ACC112 (cell line): Measurements from ENCODE around the gene TIMM22.
"Not testable (repeated sequence)": the region's sequence is repeated elsewhere in the genome, so short reads cannot be mapped to it uniquely, and the experiment has no call there.

ENCODE experiments used
- H2AFZ ChIP-seq: fragments of 200-600 bp; sonication (generic); one replicate; pipeline ENCODE4 v1.6.0; 2017; ENCODE audit warnings: antibody characterized with exemption, low read length; ENCODE audit not compliant: unreplicated experiment
- H3K27ac ChIP-seq: fragments of 200-600 bp; sonication (generic); 2 replicates; pipeline ENCODE4 v1.5.1; 2014; ENCODE audit warnings: low read depth, mild to moderate bottlenecking, antibody characterized with exemption, low read length, moderate library complexity
- H3K27me3 ChIP-seq: fragments of 200-600 bp; sonication (generic); 2 replicates; pipeline ENCODE4 v1.6.1; 2014; ENCODE audit warnings: mild to moderate bottlenecking, antibody characterized with exemption, low read length, moderate library complexity, mixed read lengths; ENCODE audit not compliant: insufficient read depth
- H3K36me3 ChIP-seq: fragments of 200-600 bp; sonication (generic); 2 replicates; pipeline ENCODE4 v1.6.1; 2016; ENCODE audit warnings: mild to moderate bottlenecking, antibody characterized with exemption, low read length, moderate library complexity, mixed read lengths; ENCODE audit not compliant: insufficient read depth
- H3K4me1 ChIP-seq: fragments of 200-600 bp; sonication (generic); one replicate; pipeline ENCODE4 v1.6.1; 2016; ENCODE audit warnings: low read length, mixed read lengths; ENCODE audit not compliant: insufficient read depth, unreplicated experiment, control insufficient read depth
- H3K4me3 ChIP-seq: fragments of 200-600 bp; sonication (generic); 2 replicates; pipeline ENCODE4 v1.5.1; 2014; ENCODE audit warnings: mild to moderate bottlenecking, low read depth, low read length
- H3K79me2 ChIP-seq: fragments of 200-600 bp; sonication (generic); one replicate; pipeline ENCODE4 v1.6.0; 2016; ENCODE audit warnings: low read length; ENCODE audit not compliant: control insufficient read depth, unreplicated experiment, insufficient read depth

The TIMM22 gene

DNA sequence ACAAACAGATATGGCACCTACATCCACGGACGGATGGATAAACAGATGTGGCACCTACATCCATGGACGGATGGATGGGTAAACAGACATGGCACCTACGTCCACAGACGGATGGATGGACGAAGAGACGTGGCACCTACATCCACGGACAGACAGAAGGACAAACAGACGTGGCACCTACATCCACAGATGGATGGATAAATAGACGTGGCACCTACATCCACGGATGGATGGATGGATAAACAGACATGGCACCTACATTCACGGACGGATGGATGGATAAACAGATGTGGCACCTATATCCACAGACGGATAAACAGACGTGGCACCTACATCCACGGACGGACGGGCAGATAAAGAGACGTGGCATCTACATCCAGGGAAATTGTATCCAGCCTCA lies 45.6 kb downstream of the TIMM22 start:
- Histone ChIP-seq H3K4me1 (no peaks in the 10 kb centered on the region), H3K27me3 (no peaks in the 10 kb centered on the region), H3K36me3 (peaks cover 12% of the 10 kb centered on the region; the same call in 1 of the 2 replicates), H3K79me2 (no peaks in the 10 kb centered on the region), H3K27ac (no peak overlapping the region), H3K4me3 (no peak overlapping the region), H2AFZ (no peak overlapping the region)

GRCh38 chr17:1043601-1044251 lies 46.8 kb downstream of the TIMM22 start:
- Histone ChIP-seq H3K79me2 (no peaks in the 10 kb centered on the region), H3K4me3 (no peak overlapping the region), H3K4me1 (no peaks in the 10 kb centered on the region), H3K36me3 (peaks cover 12% of the 10 kb centered on the region; the same call in 1 of the 2 replicates), H3K27ac (no peak overlapping the region), H2AFZ (no peak overlapping the region), H3K27me3 (no peaks in the 10 kb centered on the region)

DNA sequence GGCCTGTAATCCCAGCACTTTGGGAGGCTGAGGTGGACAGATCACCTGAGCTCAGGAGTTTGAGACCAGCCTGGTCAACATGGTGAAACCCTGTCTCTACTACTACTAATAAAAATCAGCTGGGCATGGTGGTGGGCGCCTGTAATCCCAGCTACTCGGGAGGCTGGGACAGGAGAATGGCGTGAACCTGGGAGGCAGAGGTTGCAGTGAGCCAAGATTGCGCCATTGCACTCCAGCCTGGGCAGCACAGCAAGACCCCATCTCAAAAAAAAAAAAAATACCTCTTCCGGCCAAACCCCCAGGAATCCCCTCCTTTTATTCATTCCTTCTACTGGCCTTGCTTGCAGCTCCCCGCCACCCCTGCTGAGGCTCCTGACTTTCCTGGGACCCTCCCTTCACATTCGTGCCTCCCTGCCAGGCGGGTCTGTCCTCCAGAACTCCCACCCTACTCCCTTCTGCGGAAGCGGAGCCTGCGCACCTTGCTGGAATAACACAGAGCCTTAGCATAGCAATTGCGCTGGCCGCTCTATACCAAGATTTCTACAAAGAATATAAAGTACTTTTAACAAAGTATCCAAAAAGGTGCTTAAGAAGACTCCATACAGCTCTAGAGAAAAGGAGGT lies 47.6 kb downstream of the TIMM22 start:
- H2AFZ ChIP-seq, H3K4me1 ChIP-seq, H3K27ac ChIP-seq, H3K27me3 ChIP-seq, H3K79me2 ChIP-seq, H3K4me3 ChIP-seq: not testable (repeated sequence)
- peaks cover 12% of the 10 kb centered on the region; the same call in 1 of the 2 replicates for H3K36me3 ChIP-seq

- no peak overlapping the region for H3K4me3 ChIP-seq
- no peaks in the 10 kb centered on the region for H3K4me1 ChIP-seq
- no peak overlapping the region for H3K27ac ChIP-seq
- no peaks in the 10 kb centered on the region for H3K79me2 ChIP-seq
- no peak overlapping the region for H2AFZ ChIP-seq
- no peaks in the 10 kb centered on the region for H3K27me3 ChIP-seq
- H3K36me3 ChIP-seq: peaks cover 12% of the 10 kb centered on the region; the same call in 1 of the 2 replicates
Observed at GRCh38 chr17:1045456-1045855, 48.5 kb downstream of the TIMM22 start.

GRCh38 chr17:1047177-1047878 lies 50.4 kb downstream of the TIMM22 start:
- H3K36me3 ChIP-seq: peaks cover 6% of the 10 kb centered on the region; the same call in 1 of the 2 replicates
- no peak overlapping the region for H3K27ac ChIP-seq
- no peaks in the 10 kb centered on the region for H3K27me3 ChIP-seq

DNA sequence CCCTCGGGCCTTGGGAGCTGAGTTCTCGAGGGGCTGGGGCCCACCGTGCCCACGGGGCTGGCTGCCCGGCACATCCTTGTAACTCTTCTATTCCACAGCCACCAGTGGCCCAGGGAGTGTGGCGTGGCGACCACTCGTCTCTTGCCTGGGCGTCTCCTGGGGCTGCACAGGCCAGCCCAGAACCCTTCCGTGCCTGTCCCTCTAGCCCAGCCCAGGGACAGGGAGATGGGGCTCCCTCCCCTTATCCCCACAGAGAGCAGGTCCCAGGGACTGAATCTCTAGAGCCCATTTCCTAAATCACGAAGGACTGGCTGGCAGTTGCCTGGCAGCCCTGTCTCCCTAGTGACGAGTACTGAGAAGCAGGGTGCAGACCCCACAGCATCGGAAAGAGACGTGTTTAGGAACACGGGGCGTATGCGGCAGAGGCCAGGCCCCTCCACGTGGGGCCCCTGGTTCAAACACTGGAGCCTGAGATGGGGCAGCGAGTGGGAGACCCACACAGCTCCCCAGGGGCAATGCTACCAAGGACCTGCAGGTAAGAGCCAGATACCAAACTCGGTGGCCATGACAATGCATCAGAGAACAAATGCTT lies 51.0 kb downstream of the TIMM22 start:
- no peaks in the 10 kb centered on the region for H3K4me1 ChIP-seq
- no peak overlapping the region for H3K27ac ChIP-seq
- no peaks in the 10 kb centered on the region for H3K79me2 ChIP-seq
- H3K4me3 ChIP-seq: no peak overlapping the region
- H3K27me3 ChIP-seq: no peaks in the 10 kb centered on the region
- H3K36me3 ChIP-seq: no peaks in the 10 kb centered on the region
- no peak overlapping the region for H2AFZ ChIP-seq

More at GRCh38 chr17:1047177-1047878, 50.4 kb downstream of the TIMM22 start:
- Histone ChIP-seq H3K4me1 (no peaks in the 10 kb centered on the region), H3K79me2 (no peaks in the 10 kb centered on the region), H2AFZ (no peak overlapping the region), H3K4me3 (no peak overlapping the region)

DNA sequence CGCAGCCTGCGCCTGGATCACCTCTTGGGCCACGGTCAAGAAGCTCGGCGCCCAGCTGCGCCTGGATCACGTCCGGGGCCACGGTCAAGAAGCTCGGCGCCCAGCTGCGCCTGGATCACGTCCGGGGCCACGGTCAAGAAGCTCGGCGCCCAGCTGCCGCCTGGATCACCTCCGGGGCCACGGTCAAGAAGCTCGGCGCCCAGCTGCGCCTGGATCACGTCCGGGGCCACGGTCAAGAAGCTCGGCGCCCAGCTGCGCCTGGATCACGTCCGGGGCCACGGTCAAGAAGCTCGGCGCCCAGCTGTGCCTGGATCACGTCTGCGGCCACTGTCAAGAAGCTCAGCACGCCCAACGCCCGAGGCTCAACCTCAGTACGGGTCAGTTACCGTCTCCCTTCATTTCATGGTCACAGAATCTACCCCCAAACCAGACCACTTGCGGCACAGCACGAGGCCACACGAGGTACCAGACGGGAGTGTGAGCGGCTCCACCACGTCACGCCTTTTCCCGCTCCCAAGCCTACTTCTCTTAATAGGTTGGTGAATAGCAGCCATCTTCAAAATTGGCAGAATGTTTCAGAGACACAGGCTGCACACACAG lies 51.7 kb downstream of the TIMM22 start:
- not testable (repeated sequence) for H3K4me1 ChIP-seq, H3K4me3 ChIP-seq, H3K79me2 ChIP-seq, H2AFZ ChIP-seq, H3K27me3 ChIP-seq, H3K27ac ChIP-seq, H3K36me3 ChIP-seq

GRCh38 chr17:1049446-1050225 lies 52.7 kb downstream of the TIMM22 start:
- Histone ChIP-seq H3K79me2 (no peaks in the 10 kb centered on the region), H3K36me3 (peaks cover 3% of the 10 kb centered on the region; the same call in 1 of the 2 replicates), H3K4me1 (no peaks in the 10 kb centered on the region), H3K4me3 (no peak overlapping the region), H3K27ac (no peak overlapping the region), H2AFZ (no peak overlapping the region), H3K27me3 (no peaks in the 10 kb centered on the region)

GRCh38 chr17:1050246-1050995 lies 53.5 kb downstream of the TIMM22 start:
- H3K4me3 ChIP-seq: no peak overlapping the region
- no peak overlapping the region for H3K27ac ChIP-seq
- H3K79me2 ChIP-seq: no peaks in the 10 kb centered on the region
- peaks cover 6% of the 10 kb centered on the region; the same call in 1 of the 2 replicates for H3K36me3 ChIP-seq
- H2AFZ ChIP-seq: no peak overlapping the region
- no peaks in the 10 kb centered on the region for H3K27me3 ChIP-seq
- no peaks in the 10 kb centered on the region for H3K4me1 ChIP-seq
